ENCODE measurements around the gene CAV1. TPM values are rescaled to one million over a fixed set of nuclear protein-coding genes. Genes with fewer than 3 reads are reported as not detected.

The CAV1 gene
- total and polyA plus RNA-seq, 2 of the 13 experiments (the other 11 are each of a cell fraction or from before 2014, with no cell fraction given) = 0.40 TPM; not detected in 1

- no peak for TF ChIP-seq ZNF761 (CRISPR knock-in tag; conservative IDR thresholded peaks at IDR 0.05)
Measured at GRCh38 chr7:116497708-116498107, 27.1 kb upstream of the CAV1 start (continued).

- Histone ChIP-seq H3K9me3 (ENCODE audit: low read length) (no peaks in the 10 kb centered on the region), H3K27me3 (ENCODE audit: control insufficient read depth in 1 of 2, insufficient read depth in 2 of 2, low read length in 2 of 2) (peaks cover 2 to 23% of the 10 kb centered on the region in 2 experiments), H3K4me3 (replicated peaks in 1 of 3; ENCODE audit: insufficient read depth in 1 of 3, low read depth in 2 of 3, low read length in 3 of 3) (peak within 1 kb of the TSS; percentile 40 to 73 (median 42)), H3K27ac (ENCODE audit: extremely low read length, insufficient read depth, low read length) (no peak within 1 kb of the TSS), H3K4me1 (ENCODE audit: insufficient read depth, low read length) (peaks cover 10% of the 10 kb centered on the region; the same call in 1 of the 2 replicates), H3K36me3 (replicated peaks in 1 of 2; ENCODE audit: control insufficient read depth in 1 of 2, insufficient read depth in 2 of 2, low read length in 2 of 2) (no peaks in the 10 kb centered on the region), H4K20me1 (ENCODE audit: insufficient read depth, low read length) (no peaks in the 10 kb centered on the region), H3K9ac (ENCODE audit: insufficient read depth, low read depth, low read length) (no peak within 1 kb of the TSS), H2AFZ (ENCODE audit: low read length) (no peak within 1 kb of the TSS), H3K79me2 (ENCODE audit: insufficient read depth, low read length) (no peaks in the 10 kb centered on the region), H3K4me2 (ENCODE audit: low read depth, low read length) (peak within 1 kb of the TSS; percentile 79)
- DNase-seq (ENCODE audit: low spot score) (no peak), FAIRE-seq (no peak), ATAC-seq (peak; percentile 92)
- ChIA-PET POLR2A (no interaction called here), CTCF (ENCODE audit: low intra/inter-chr PET ratio, low total read pairs) (no interaction called here)
- in situ Hi-C loops (cut with HindIII; ENCODE audit: extremely low pct_ligation_motif_present, low pct_unique_long_range_greater_than_20kb) = no loop called here
- no TSS peak for BruUV-seq (replicated peaks)
- 20% methylated on average over 7 of the region's 86 CpGs for WGBS (ENCODE audit: low lambda C conversion rate)
- intact Hi-C loops (cut with micrococcal nuclease; ENCODE audit: unreplicated experiment) = no loop called here
- TF ChIP-seq ZNF777 (CRISPR knock-in tag; IDR thresholded peaks at IDR 0.05) (peak; percentile 87), ZNF782 (CRISPR knock-in tag; IDR thresholded peaks at IDR 0.05; ENCODE audit: borderline replicate concordance) (0 out of 2 replicates have a peak, but pooled peaks have one; percentile 4), ZNF33A (CRISPR knock-in tag; IDR thresholded peaks at IDR 0.05; ENCODE audit: borderline replicate concordance) (no peak), ZNF280B (CRISPR knock-in tag; IDR thresholded peaks at IDR 0.05; ENCODE audit: borderline replicate concordance) (no peak), SALL1 (CRISPR knock-in tag; IDR thresholded peaks at IDR 0.05) (peak; percentile 6; the same call in 1 of the 2 replicates), HOXD1 (CRISPR knock-in tag; IDR thresholded peaks at IDR 0.05) (no peak), MBNL3 (CRISPR knock-in tag; conservative IDR thresholded peaks at IDR 0.05) (no peak), ZNF251 (CRISPR knock-in tag; IDR thresholded peaks at IDR 0.05) (no peak), ZNF740 (CRISPR knock-in tag; IDR thresholded peaks at IDR 0.05) (no peak), ZNF678 (CRISPR knock-in tag; IDR thresholded peaks at IDR 0.05) (no peak), NCOA1 (CRISPR knock-in tag; IDR thresholded peaks at IDR 0.05) (no peak), SSRP1 (CRISPR knock-in tag; IDR thresholded peaks at IDR 0.05) (no peak), GABPB1 (CRISPR knock-in tag; IDR thresholded peaks at IDR 0.05) (peak; percentile 25; the same call in 1 of the 2 replicates), ZNF772 (CRISPR knock-in tag; IDR thresholded peaks at IDR 0.05) (0 out of 2 replicates have a peak, but pooled peaks have one; percentile 38), ADNP (CRISPR knock-in tag; IDR thresholded peaks at IDR 0.05) (no peak), UBTF (CRISPR knock-in tag; IDR thresholded peaks at IDR 0.05) (peak; percentile 52; the same call in 1 of the 2 replicates), KDM2A (CRISPR knock-in tag; IDR thresholded peaks at IDR 0.05; ENCODE audit: borderline replicate concordance, low read depth) (no peak)
Measured at GRCh38 chr7:116499168-116500077, 25.4 kb upstream of the CAV1 start, which contains the start of gene CAV2. CAV2 (plus strand) TSS chr7:116499738; CDS start chr7:116499782, 44 bp downstream.

Data from HepG2 (cell line).